HEK293 (cell line): ENCODE data around the gene CEMP1.

Experiments used
- CTCF ChIA-PET: fragments of 350-600 bp; formaldehyde crosslinking; extraction: SDS; loops from one replicate; lab custom pipeline; 2021; ENCODE audit warnings: antibody characterized with exemption; lab: Yijun Ruan, JAX
- POLR2A ChIA-PET: fragments of 300-600 bp; formaldehyde crosslinking; extraction: SDS; loops from one replicate; lab custom pipeline; 2020; ENCODE audit warnings: antibody characterized with exemption, inconsistent platforms; lab: Yijun Ruan, JAX
- H3K27ac ChIP-seq: fragments of 200-500 bp; sonication (Bioruptor generic); 2 replicates; pipeline ENCODE4 v1.5.1; 2014; ENCODE audit warnings: low read depth, low read length, control low read depth, inconsistent platforms; ENCODE audit errors: extremely low read depth
- H3K36me3 ChIP-seq, 2 experiments: fragments of 200-500 bp in 1 of 2; sonication (Bioruptor generic) in 1 of 2; 1 replicate in 1 of 2; 2 replicates in 1 of 2; pipeline ENCODE4 v1.5.1; 2014 to 2017; ENCODE audit warnings: inconsistent platforms in 2 of 2, low read length in 2 of 2; ENCODE audit not compliant: control insufficient read depth in 2 of 2, insufficient read depth in 1 of 2
- H3K4me1 ChIP-seq: fragments of 200-500 bp; sonication (Bioruptor generic); 2 replicates; pipeline ENCODE4 v1.5.1; 2014; ENCODE audit warnings: mild to moderate bottlenecking, low read length, inconsistent platforms; ENCODE audit not compliant: control insufficient read depth, insufficient read depth
- H3K4me3 ChIP-seq: 2 replicates; pipeline ENCODE4 v1.5.1; 2011; ENCODE audit warnings: low read depth, mild to moderate bottlenecking, control low read depth, low read length, moderate library complexity
- H3K9me3 ChIP-seq: fragments of 200-500 bp; sonication (Bioruptor generic); 2 replicates; pipeline ENCODE4 v1.5.1; 2014; ENCODE audit warnings: low read depth, low read length, inconsistent platforms; ENCODE audit not compliant: control insufficient read depth, insufficient read depth
- GLIS1 ChIP-seq: fragments of 450-650 bp; formaldehyde crosslinking; IDR thresholded peaks from 2 replicates; pipeline ENCODE4 v1.5.1; 2016; ENCODE audit warnings: missing biosample characterization, missing genetic modification characterization
- KLF1 ChIP-seq: fragments of 450-650 bp; formaldehyde crosslinking; IDR thresholded peaks from 2 replicates; pipeline ENCODE4 v1.5.1; 2016; ENCODE audit warnings: missing biosample characterization, missing genetic modification characterization
- ZBTB44 ChIP-seq: fragments of 450-650 bp; IDR thresholded peaks from 2 replicates; pipeline ENCODE4 v1.5.1; 2018; ENCODE audit warnings: missing biosample characterization, mild to moderate bottlenecking, missing genetic modification characterization
- ZNF221 ChIP-seq: fragments of 450-650 bp; formaldehyde crosslinking; IDR thresholded peaks from 2 replicates; pipeline ENCODE4 v1.5.1; 2017; ENCODE audit warnings: missing biosample characterization, missing genetic modification characterization, borderline replicate concordance
- ZNF449 ChIP-seq: fragments of 450-650 bp; formaldehyde crosslinking; IDR thresholded peaks from 2 replicates; pipeline ENCODE4 v1.5.1; 2017; ENCODE audit warnings: missing biosample characterization, mild to moderate bottlenecking, missing genetic modification characterization, moderate library complexity
- ZNF530 ChIP-seq: fragments of 450-650 bp; formaldehyde crosslinking; IDR thresholded peaks from 2 replicates; pipeline ENCODE4 v1.5.1; 2016; ENCODE audit warnings: low read depth, missing biosample characterization, missing genetic modification characterization
- ZNF624 ChIP-seq: fragments of 450-650 bp; formaldehyde crosslinking; IDR thresholded peaks from 2 replicates; pipeline ENCODE4 v1.5.1; 2017; ENCODE audit warnings: missing biosample characterization, missing genetic modification characterization
- ZNF670 ChIP-seq: fragments of 450-650 bp; formaldehyde crosslinking; IDR thresholded peaks from 2 replicates; pipeline ENCODE4 v1.5.1; 2016; ENCODE audit warnings: missing biosample characterization, missing genetic modification characterization, low read depth
- ZNF791 ChIP-seq: fragments of 450-650 bp; formaldehyde crosslinking; IDR thresholded peaks from 2 replicates; pipeline ENCODE4 v1.5.1; 2016; ENCODE audit warnings: missing biosample characterization, missing genetic modification characterization
- ZXDB ChIP-seq: fragments of 450-650 bp; formaldehyde crosslinking; IDR thresholded peaks from 2 replicates; pipeline ENCODE4 v1.5.1; 2016; ENCODE audit warnings: missing biosample characterization, missing genetic modification characterization

Gene CEMP1

GRCh38 chr16:2497116-2497630 is 34.0 kb downstream of the CEMP1 start:
- peaks cover 5% of the 10 kb centered on the region for H3K4me1 ChIP-seq
- POLR2A ChIA-PET, result interaction anchor here (0.6 kb wide), 1 partner anchor 21 kb away, joined by 3 read pairs; no protein-coding TSS in a partner anchor
- CTCF ChIA-PET, result no interaction called here
- TF ChIP-seq ZNF221, result no peak
- no peak for TF ChIP-seq ZNF449
- TF ChIP-seq KLF1 (tag by site-specific recombination), result peak; percentile 74
- peak; percentile 57 for TF ChIP-seq GLIS1 (tag by site-specific recombination)
- TF ChIP-seq, all 188 proteins: peak for 2
- H3K27ac ChIP-seq, result no peak overlapping the region
- no peak overlapping the region for H3K4me3 ChIP-seq
- no peaks in the 10 kb centered on the region for H3K9me3 ChIP-seq
- peaks cover 0 to 39% of the 10 kb centered on the region in 2 experiments; a peak in 1 of 3 replicates for H3K36me3 ChIP-seq

- POLR2A ChIA-PET, result interaction anchor here (0.6 kb wide), 2 partner anchors 22 to 271 kb away, joined by 3 read pairs; no protein-coding TSS in a partner anchor
- no peak for TF ChIP-seq ZNF624
- no peak for TF ChIP-seq ZNF791 (tag by site-specific recombination)
- TF ChIP-seq ZNF670, result no peak
- TF ChIP-seq, all 188 proteins: peak for 0
- Histone ChIP-seq H3K4me1 (no peaks in the 10 kb centered on the region), H3K36me3 (peaks cover 0 to 39% of the 10 kb centered on the region in 2 experiments; a peak in 2 of 3 replicates), H3K27ac (no peak overlapping the region), H3K4me3 (no peak overlapping the region), H3K9me3 (no peaks in the 10 kb centered on the region)
- CTCF ChIA-PET, result no interaction called here
Observed at GRCh38 chr16:2496223-2497115, 34.7 kb downstream of the CEMP1 start.

- ChIA-PET CTCF (interaction anchor here (0.7 kb wide), 1 partner anchor 65 kb away, joined by 3 read pairs; no protein-coding TSS in a partner anchor), POLR2A (interaction anchor here (0.8 kb wide), 1 partner anchor 243 kb away, joined by 3 read pairs; no protein-coding TSS in a partner anchor)
- H3K36me3 ChIP-seq, result peaks cover 0 to 41% of the 10 kb centered on the region in 2 experiments; a peak in 2 of 3 replicates
- no peak overlapping the region for H3K27ac ChIP-seq
- TF ChIP-seq ZBTB44 (tag by site-specific recombination) (no peak), ZNF530 (tag by site-specific recombination) (no peak)
- no peaks in the 10 kb centered on the region for H3K9me3 ChIP-seq
- no peaks in the 10 kb centered on the region for H3K4me1 ChIP-seq
- H3K4me3 ChIP-seq, result no peak overlapping the region
Observed at GRCh38 chr16:2495041-2495440, 36.2 kb downstream of the CEMP1 start.

- ChIA-PET POLR2A (interaction anchor here (0.8 kb wide), 1 partner anchor 243 kb away, joined by 3 read pairs; no protein-coding TSS in a partner anchor), CTCF (interaction anchor here (0.7 kb wide), 1 partner anchor 65 kb away, joined by 3 read pairs; no protein-coding TSS in a partner anchor)
- Histone ChIP-seq H3K9me3 (no peaks in the 10 kb centered on the region), H3K27ac (no peak overlapping the region), H3K4me1 (no peaks in the 10 kb centered on the region), H3K36me3 (peaks cover 0 to 41% of the 10 kb centered on the region in 2 experiments; a peak in 2 of 3 replicates), H3K4me3 (no peak overlapping the region)
- no peak for TF ChIP-seq ZXDB (tag by site-specific recombination)
Observed at GRCh38 chr16:2494616-2495015, 36.6 kb downstream of the CEMP1 start.
